MG63 (cell line): ENCODE data around the gene CES5A. TPM values are rescaled to one million over a fixed set of nuclear protein-coding genes. Genes with fewer than 3 reads are reported as not detected.
"Not testable (repeated sequence)": the region's sequence is repeated elsewhere in the genome, so short reads cannot be mapped to it uniquely, and the experiment has no call there.

Source experiments
- DNase-seq: peaks from one replicate; pipeline ENCODE4 v3.0.0-alpha.2; 2020
- H3K27me3 ChIP-seq: fragments of 250-450 bp; sonication (Bioruptor Pico); 2 replicates; pipeline ENCODE4 v1.5.1; 2020; ENCODE audit warnings: mild to moderate bottlenecking, moderate library complexity
- H3K36me3 ChIP-seq: fragments of 250-450 bp; sonication (Bioruptor Pico); 2 replicates; pipeline ENCODE4 v1.5.1; 2020; ENCODE audit warnings: mild to moderate bottlenecking, moderate library complexity
- H3K4me3 ChIP-seq: fragments of 250-450 bp; sonication (Bioruptor Pico); 2 replicates; pipeline ENCODE4 v1.5.1; 2020; ENCODE audit warnings: mild to moderate bottlenecking, moderate library complexity
- H3K9me3 ChIP-seq: fragments of 250-450 bp; sonication (Bioruptor Pico); 2 replicates; pipeline ENCODE4 v1.5.1; 2020; ENCODE audit warnings: mild to moderate bottlenecking, moderate library complexity
- total RNA-seq: library from RNA; depleted of rRNA; stranded (reverse); fragments of >200 nt; shearing (Covaris generic); gene quantifications from 2 replicates; pipeline ENCODE4 v1.2.3, GENCODE V29; 2014; ENCODE audit warnings: low replicate concordance

Gene CES5A
- total RNA-seq, 1 experiment from 2014 or later = not detected

DNA sequence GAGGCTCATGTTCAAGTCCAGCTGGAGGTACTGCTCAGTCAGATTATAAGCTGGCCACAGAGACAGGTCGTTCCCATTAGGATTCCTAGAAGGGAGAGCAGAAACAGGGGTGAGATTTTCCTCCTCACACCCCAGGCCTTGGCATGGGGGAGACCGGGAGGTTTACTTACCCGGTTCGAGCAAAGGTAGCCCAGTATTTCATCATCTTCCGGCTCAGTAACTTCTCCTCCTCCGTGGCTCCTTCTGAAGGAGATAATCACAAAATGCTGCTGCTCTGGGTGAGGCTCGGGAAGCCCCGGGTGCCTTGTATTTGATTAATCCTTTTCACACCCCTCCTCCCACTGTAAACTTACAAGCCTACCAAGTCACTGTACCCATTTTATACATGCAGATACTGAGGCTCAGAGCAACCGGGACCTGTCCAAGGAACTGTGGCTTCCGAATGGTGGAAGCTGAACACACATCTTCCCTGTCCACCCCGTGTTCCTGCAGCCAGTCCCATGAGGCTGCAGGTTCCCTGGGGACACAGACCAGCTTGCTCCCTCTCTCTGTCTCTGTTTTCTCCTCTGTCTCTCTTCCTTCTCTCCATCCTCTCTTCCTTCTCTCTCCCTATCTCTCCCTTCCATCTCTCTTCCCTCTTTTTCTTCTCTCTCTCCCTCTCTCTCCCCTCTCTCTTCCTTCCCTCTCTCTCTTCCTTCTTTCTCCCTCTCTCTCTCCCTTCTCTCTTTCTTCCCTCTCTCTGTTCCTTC, 28.4 kb downstream of the CES5A start:
- H3K9me3 ChIP-seq = no peaks in the 10 kb centered on the region
- H3K4me3 ChIP-seq = no peak overlapping the region
- DNase-seq = no peak
- H3K36me3 ChIP-seq = no peaks in the 10 kb centered on the region
- peaks cover 51% of the 10 kb centered on the region for H3K27me3 ChIP-seq

GRCh38 chr16:55843105-55843395, 32.1 kb downstream of the CES5A start:
- Histone ChIP-seq H3K27me3 (peaks cover 18% of the 10 kb centered on the region; the same call in 1 of the 2 replicates), H3K9me3 (no peaks in the 10 kb centered on the region), H3K36me3 (no peaks in the 10 kb centered on the region), H3K4me3 (no peak overlapping the region)
- DNase-seq = no peak

- Histone ChIP-seq H3K36me3 (no peaks in the 10 kb centered on the region), H3K27me3 (peaks cover 16% of the 10 kb centered on the region; the same call in 1 of the 2 replicates), H3K9me3 (no peaks in the 10 kb centered on the region), H3K4me3 (no peak overlapping the region)
- DNase-seq = no peak
Measured at GRCh38 chr16:55842369-55843104, 32.6 kb downstream of the CES5A start.

DNA sequence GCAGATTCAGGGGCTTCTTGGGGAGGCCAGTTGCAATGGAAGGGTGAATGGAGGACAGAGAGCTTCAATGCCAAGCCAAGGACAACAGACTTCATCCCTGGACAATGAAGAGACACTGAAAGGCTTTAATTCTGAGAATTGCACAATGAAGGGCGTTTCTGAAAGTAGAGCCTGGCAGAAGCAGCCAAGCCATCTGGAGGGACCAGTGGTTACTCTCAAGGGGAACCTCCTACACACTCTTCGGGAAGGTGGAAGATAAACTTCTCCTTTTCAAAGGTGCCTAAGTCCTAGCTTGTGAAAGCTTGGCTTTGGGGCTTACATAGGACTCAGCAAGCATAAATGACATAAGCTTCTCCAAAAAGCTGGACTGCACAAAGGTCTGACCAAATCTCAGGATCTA, 36.1 kb downstream of the CES5A start:
- no peak overlapping the region for H3K4me3 ChIP-seq
- no peaks in the 10 kb centered on the region for H3K9me3 ChIP-seq
- no peak for DNase-seq

DNA sequence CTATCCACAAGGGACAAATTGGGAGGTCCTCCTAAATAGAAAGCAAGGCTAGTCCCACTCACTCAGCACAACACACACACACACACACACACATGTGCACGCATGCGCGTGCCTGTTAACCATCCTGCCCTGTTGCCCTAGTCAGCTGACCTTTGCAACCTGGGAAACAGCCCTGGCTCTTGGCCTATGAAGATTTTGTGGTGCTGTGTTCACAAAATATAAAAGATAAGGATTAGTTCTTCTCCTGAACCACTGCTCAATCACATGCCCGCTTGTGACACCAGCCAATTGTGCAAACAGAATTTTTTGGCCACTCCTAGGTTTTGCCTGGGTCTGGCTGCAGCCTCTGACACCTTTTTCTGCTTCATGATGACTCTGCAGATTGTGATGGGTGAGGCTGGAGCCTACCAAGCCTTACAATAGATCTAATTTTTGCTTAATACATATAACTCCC, 39.0 kb downstream of the CES5A start:
- no peak for DNase-seq
- peaks cover 2% of the 10 kb centered on the region for H3K27me3 ChIP-seq

More for the DNA sequence above, 36.1 kb downstream of the CES5A start:
- no peaks in the 10 kb centered on the region for H3K36me3 ChIP-seq
- peaks cover 4% of the 10 kb centered on the region for H3K27me3 ChIP-seq

DNA sequence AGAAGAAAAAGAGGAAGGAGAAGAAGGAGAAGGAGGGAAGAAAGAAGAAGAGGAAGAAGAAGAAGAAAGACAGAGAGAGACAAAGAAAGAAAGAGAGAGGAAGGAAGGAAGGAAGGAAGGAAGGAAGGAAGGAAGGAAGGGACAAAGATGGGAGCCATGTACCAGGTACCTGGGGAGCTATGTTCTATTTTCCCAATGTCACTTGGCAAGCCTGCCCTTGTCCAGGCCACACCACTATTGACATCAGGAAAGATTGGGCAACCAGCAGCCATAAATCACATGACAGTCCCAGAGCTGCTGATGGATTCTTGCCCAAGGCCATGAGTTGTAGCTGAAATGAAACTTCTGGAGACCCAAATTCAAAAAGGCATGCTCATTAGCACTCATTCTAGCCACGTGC, 39.6 kb downstream of the CES5A start:
- DNase-seq = no peak
- H3K9me3 ChIP-seq = no peaks in the 10 kb centered on the region
- peaks cover 2% of the 10 kb centered on the region for H3K27me3 ChIP-seq
- no peaks in the 10 kb centered on the region for H3K36me3 ChIP-seq
- no peak overlapping the region for H3K4me3 ChIP-seq

More for the DNA sequence above, 39.0 kb downstream of the CES5A start:
- no peaks in the 10 kb centered on the region for H3K9me3 ChIP-seq
- H3K36me3 ChIP-seq = no peaks in the 10 kb centered on the region
- H3K4me3 ChIP-seq = no peak overlapping the region

- DNase-seq, H3K27me3 ChIP-seq, H3K4me3 ChIP-seq, H3K36me3 ChIP-seq, H3K9me3 ChIP-seq: not testable (repeated sequence)
Measured at GRCh38 chr16:55835173-55835572, 40.0 kb downstream of the CES5A start.

DNA sequence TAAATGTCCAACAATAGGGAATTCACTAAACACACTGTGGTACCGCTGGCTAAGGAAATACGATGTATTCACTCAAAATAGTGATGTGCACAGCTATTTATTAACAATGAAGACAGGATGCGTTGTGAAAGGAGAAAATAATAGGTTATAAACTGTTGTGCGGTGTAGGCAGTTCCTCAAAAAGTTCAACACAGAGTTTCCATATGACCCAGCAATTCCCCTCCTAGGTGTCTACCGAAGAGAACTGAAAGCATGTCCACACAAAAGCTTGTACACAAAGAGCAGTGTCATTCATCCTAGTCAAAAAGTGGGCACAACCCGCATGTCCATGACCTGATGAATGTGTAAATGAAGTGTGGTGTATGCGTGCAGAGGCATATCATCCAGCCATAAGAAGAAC, 41.1 kb downstream of the CES5A start:
- no peak for DNase-seq
- Histone ChIP-seq H3K27me3 (peaks cover 6% of the 10 kb centered on the region), H3K9me3 (no peaks in the 10 kb centered on the region), H3K4me3 (no peak overlapping the region), H3K36me3 (no peaks in the 10 kb centered on the region)

GRCh38 chr16:55832773-55833691, 42.1 kb downstream of the CES5A start, which contains the start of gene CES1:
Gene CES1 (minus strand): TSS chr16:55833096. CDS start chr16:55833055, 41 bp downstream.
- no peak within 1 kb of the TSS for H3K4me3 ChIP-seq
- DNase-seq = no peak
- no peaks in the 10 kb centered on the region for H3K36me3 ChIP-seq
- H3K27me3 ChIP-seq = peaks cover 10% of the 10 kb centered on the region
- H3K9me3 ChIP-seq = no peaks in the 10 kb centered on the region

GRCh38 chr16:55832425-55832772, 42.8 kb downstream of the CES5A start:
- Histone ChIP-seq H3K27me3 (peaks cover 17% of the 10 kb centered on the region), H3K4me3 (no peak overlapping the region), H3K9me3 (no peaks in the 10 kb centered on the region), H3K36me3 (no peaks in the 10 kb centered on the region)
- DNase-seq = no peak

DNA sequence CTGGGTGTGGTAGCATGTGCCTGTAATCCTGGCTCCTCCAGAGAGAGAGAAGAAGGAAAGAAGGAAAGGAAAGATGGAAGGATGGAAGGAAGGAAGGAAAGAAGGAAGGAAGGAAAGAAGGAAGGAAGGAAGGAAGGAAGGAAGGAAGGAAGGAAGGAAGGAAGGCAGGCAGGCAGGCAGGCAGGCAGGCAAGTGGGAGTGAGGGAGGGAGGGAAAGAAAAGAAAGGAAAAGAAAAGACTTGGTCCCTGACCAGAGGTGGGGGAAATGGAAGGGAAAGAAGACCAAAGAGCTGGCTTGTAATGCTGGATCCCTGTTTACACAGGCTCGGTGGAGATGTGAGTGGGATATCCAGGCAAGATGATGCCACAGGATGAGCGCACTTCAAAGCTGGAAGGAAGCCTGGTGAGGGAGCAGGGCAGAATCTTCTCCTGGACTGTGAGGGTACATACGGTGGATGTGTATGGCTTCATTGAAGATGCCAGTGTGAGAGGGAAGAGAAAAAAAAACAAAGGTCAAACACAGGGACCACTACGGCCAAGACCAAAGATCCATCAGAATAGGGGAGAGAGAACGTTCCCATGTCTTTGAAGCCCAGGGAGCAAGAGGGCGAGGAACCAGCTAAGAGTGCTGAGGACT, 44.4 kb downstream of the CES5A start:
- Histone ChIP-seq H3K4me3 (no peak overlapping the region), H3K9me3 (no peaks in the 10 kb centered on the region), H3K36me3 (no peaks in the 10 kb centered on the region), H3K27me3 (peaks cover 19% of the 10 kb centered on the region)
- DNase-seq = no peak

DNA sequence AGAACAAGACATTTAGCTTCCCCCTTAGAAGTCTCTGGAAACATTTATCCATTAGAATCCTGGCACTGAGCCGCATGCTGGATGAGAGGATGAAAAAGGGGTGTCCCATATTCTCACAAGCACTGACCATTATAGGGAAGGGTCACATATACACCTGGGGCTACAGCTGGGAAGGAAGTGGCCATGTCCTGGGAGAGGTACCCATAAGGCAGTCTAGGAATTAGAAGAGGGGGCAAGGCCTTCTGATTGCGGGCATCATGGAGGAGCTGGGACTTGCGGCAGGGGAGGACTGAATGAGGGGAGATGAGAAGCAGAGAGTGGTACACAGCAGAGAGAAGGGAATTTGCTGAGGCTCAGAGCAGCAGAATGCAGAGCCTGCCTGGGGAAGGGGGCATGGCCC, 45.9 kb downstream of the CES5A start:
- H3K27me3 ChIP-seq = peaks cover 24% of the 10 kb centered on the region
- H3K9me3 ChIP-seq, H3K36me3 ChIP-seq, DNase-seq, H3K4me3 ChIP-seq: not testable (repeated sequence)

GRCh38 chr16:55828680-55829079, 46.5 kb downstream of the CES5A start:
- no peak overlapping the region for H3K4me3 ChIP-seq
- H3K36me3 ChIP-seq = no peaks in the 10 kb centered on the region

DNA sequence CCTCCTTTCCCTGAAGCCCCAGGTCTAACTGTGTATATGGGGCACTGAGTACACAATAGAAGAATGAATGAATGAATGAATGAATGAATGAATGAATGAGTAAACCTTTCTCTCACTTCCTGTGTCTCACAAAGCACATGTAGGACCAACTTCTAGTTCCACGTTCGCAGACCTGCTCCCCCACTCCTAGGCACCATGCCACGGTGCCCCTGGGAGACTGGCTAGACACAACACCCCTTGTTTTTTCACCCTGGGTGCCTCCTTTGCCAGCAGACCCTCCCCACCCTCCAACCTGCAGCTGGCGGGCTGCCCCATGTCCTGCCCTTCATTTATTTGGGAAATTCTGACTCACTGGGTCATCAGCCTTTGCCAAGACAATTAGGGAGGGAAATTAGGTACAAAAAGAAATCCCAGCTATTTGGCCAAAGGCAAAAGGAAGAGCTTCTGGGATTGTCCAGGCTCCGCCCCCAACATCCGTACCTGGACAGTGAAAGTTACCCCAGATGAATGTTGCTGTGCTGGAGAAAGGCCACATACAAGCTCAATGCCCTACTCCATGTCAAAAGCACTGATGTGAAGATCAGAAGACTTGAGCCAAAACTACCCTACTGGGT, 50.0 kb downstream of the CES5A start:
- no peaks in the 10 kb centered on the region for H3K36me3 ChIP-seq
- H3K9me3 ChIP-seq = no peaks in the 10 kb centered on the region
- H3K4me3 ChIP-seq = no peak overlapping the region
- DNase-seq = no peak
- peaks cover 34% of the 10 kb centered on the region for H3K27me3 ChIP-seq

More at GRCh38 chr16:55828680-55829079, 46.5 kb downstream of the CES5A start:
- Histone ChIP-seq H3K9me3 (no peaks in the 10 kb centered on the region), H3K27me3 (peaks cover 24% of the 10 kb centered on the region)
- DNase-seq = no peak

GRCh38 chr16:55824473-55825000, 50.6 kb downstream of the CES5A start:
- H3K4me3 ChIP-seq = no peak overlapping the region
- DNase-seq = no peak
- peaks cover 38% of the 10 kb centered on the region for H3K27me3 ChIP-seq

DNA sequence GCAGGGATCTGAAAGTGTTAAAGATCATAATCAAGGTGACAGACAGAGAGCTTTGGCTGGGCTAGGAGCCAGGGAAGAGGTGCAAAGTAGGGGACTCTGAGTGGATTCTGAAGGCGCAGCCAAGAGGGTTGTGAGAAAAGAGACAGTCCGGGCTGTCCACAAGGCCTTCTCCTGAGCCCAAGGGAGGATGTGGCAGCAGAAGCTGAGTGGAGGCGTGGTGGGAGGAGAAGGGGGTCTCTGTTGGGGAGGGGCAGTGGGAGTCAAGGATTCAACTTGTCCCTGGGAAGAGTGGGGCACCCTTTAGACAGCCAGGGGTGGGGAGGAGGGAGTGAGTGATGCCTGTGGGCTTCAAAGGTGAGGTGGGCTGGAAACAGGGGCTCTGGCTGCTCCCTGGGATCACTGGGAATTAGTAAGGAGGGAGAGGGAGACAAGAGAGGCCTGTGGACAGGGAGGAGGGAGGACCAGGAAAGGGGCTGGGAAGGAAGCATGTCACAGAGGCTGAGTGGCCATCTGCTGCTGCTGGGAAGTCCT, 52.8 kb downstream of the CES5A start:
- Histone ChIP-seq H3K36me3 (no peaks in the 10 kb centered on the region), H3K27me3 (peaks cover 41% of the 10 kb centered on the region), H3K9me3 (no peaks in the 10 kb centered on the region), H3K4me3 (no peak overlapping the region)
- no peak for DNase-seq

More at GRCh38 chr16:55824473-55825000, 50.6 kb downstream of the CES5A start:
- Histone ChIP-seq H3K36me3 (no peaks in the 10 kb centered on the region), H3K9me3 (no peaks in the 10 kb centered on the region)
